ENCODE data around the gene PRRC1. TPM values are rescaled to one million over a fixed set of nuclear protein-coding genes. Genes with fewer than 3 reads are reported as not detected.

The PRRC1 gene
- total RNA-seq, 4 donors from 2014 or later = 22.8 to 43.7 (median 34.0) TPM

DNA sequence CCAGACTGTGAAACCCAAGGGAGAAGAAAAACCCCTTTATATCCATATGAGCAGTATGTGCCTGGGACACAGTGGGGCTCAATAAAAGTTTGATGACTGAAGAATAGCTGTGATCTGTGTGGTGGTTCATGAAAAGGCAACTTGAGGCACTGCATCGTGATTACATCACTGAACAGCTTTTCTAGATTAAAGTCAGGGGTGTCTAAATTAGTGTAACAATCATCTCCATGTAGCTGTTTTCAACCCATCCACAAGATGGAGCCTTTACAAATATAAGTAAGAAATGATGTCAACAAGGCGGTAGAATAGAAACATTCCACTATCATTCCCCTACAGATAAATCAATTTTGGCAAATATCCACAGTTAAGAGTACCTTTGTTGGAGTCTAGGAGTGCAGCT, 55.5 kb downstream of the PRRC1 start:
- WGBS, 2 donors = 71 to 79% methylated on average over 2 of the region's 2 CpGs
- H3K4me1 ChIP-seq = no peaks in the 10 kb centered on the region
- DNase-seq = no peak
- no peak overlapping the region for H3K4me3 ChIP-seq
- intact Hi-C loops (cut with DNase I) = no loop called here
- no peak overlapping the region for H3K27ac ChIP-seq
- no peaks in the 10 kb centered on the region for H3K36me3 ChIP-seq
- TF ChIP-seq POLR2A (IDR thresholded peaks at IDR 0.05) = no peak
- TF ChIP-seq CTCF (IDR thresholded peaks at IDR 0.05) = peak in 3 of 6 experiments; percentile 12 to 43 (median 16)
- peaks cover 0 to 7% (median 0%) of the 10 kb centered on the region in 3 donors for H3K9me3 ChIP-seq
- H3K27me3 ChIP-seq = peaks cover 0 to 7% (median 0%) of the 10 kb centered on the region in 4 donors

DNA sequence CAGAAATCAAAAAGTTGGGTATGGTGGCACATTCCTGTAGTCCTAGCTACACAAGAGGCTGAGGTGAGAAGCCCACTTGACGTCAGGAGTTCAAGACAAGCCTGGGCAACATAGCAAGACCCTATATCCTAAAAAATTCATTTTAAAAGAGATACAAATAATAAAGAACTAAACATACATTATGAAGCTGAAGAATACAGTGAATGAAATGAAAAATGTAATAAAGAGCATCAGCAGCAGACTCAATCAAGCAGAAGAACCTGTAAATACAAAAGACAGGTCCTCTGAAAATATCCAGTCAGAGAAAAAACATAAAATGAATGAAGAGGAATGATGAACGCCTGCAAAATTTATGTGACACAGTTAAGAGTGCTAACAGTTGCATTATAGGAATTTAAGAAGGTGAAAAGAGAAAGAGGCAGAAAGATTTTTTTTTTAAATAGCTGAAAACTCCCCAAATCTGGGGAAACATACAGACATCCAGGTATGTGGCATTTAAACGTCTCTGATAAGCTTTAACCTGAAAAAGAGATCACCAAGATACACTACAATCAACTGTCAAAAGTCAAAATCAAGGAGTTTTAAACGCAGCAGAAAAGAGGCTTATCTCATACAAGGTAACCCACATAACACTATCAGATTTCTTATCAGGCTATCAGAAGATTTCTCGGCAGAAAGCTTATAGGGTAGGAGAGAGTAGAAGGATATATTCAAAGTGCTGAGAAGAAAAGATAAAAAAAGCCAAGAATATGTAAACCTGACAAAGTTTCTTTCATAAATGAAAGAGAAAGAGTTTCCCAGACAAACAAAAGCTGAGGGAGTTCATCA, 57.6 kb downstream of the PRRC1 start:
- Histone ChIP-seq H3K9me3 (peaks cover 0 to 7% (median 0%) of the 10 kb centered on the region in 3 donors), H3K4me1 (no peaks in the 10 kb centered on the region), H3K36me3 (no peaks in the 10 kb centered on the region), H3K27ac (no peak overlapping the region), H3K4me3 (no peak overlapping the region), H3K27me3 (no peaks in the 10 kb centered on the region)
- no peak for TF ChIP-seq POLR2A (IDR thresholded peaks at IDR 0.05)
- TF ChIP-seq CTCF (IDR thresholded peaks at IDR 0.05) = no peak
- intact Hi-C loops (cut with DNase I) = no loop called here
- DNase-seq = no peak
- WGBS, 2 donors = 76 to 86% methylated on average over 5 of the region's 5 CpGs

DNA sequence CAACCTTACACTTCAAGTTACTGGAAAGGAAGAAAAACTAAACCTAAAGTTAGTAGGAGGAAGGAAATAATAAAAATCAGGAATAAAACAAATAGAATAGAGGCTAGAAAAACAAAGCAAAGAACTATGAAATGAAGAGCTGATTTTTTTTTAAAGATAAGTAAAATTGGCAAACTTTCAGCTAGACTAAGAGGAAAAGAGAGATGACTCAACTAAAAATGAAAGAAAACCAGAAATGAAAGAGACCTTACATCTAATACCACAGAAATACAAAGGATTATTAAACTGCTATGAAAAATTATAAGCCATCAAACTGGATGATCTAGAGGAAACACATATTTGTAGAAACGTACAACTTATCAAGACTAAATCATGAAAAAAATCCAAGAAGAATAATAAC, 60.0 kb downstream of the PRRC1 start:
- no peak overlapping the region for H3K27ac ChIP-seq
- no peaks in the 10 kb centered on the region for H3K36me3 ChIP-seq
- H3K4me1 ChIP-seq = no peaks in the 10 kb centered on the region
- WGBS, 2 donors = 28% methylated on average over 1 of the region's 1 CpG
- H3K27me3 ChIP-seq = no peaks in the 10 kb centered on the region
- H3K9me3 ChIP-seq = peaks cover 0 to 7% (median 0%) of the 10 kb centered on the region in 3 donors
- TF ChIP-seq POLR2A (IDR thresholded peaks at IDR 0.05) = no peak
- no peak for TF ChIP-seq CTCF (IDR thresholded peaks at IDR 0.05)
- no peak overlapping the region for H3K4me3 ChIP-seq
- DNase-seq = no peak
- intact Hi-C loops (cut with DNase I) = no loop called here

GRCh38 chr5:127580731-127581130, 63.3 kb downstream of the PRRC1 start:
- no peak for DNase-seq
- intact Hi-C loops (cut with DNase I) = no loop called here
- Histone ChIP-seq H3K36me3 (no peaks in the 10 kb centered on the region), H3K9me3 (no peaks in the 10 kb centered on the region), H3K27me3 (no peaks in the 10 kb centered on the region), H3K27ac (no peak overlapping the region), H3K4me1 (no peaks in the 10 kb centered on the region), H3K4me3 (no peak overlapping the region)
- 86 to 92% methylated on average over 2 of the region's 2 CpGs for WGBS, 2 donors
- TF ChIP-seq POLR2A (IDR thresholded peaks at IDR 0.05) (no peak), CTCF (IDR thresholded peaks at IDR 0.05) (no peak)

GRCh38 chr5:127581450-127581849, 64.0 kb downstream of the PRRC1 start:
- Histone ChIP-seq H3K9me3 (no peaks in the 10 kb centered on the region), H3K4me3 (no peak overlapping the region), H3K4me1 (no peaks in the 10 kb centered on the region), H3K27ac (no peak overlapping the region), H3K27me3 (no peaks in the 10 kb centered on the region), H3K36me3 (no peaks in the 10 kb centered on the region)
- DNase-seq = no peak
- no peak for TF ChIP-seq CTCF (IDR thresholded peaks at IDR 0.05)
- no peak for TF ChIP-seq POLR2A (IDR thresholded peaks at IDR 0.05)
- intact Hi-C loops (cut with DNase I) = no loop called here
- WGBS, 2 donors = 93 to 97% methylated on average over 2 of the region's 2 CpGs
